ENCODE results near the gene RBM22.
A peak's percentile ranks its signal among the peaks of the same experiment; 100 is the strongest.

RBM22 gene

GRCh38 chr5:150659360-150660107 lies 41.3 kb downstream of the RBM22 start:
- TF ChIP-seq CTCF (conservative IDR thresholded peaks at IDR 0.05; ENCODE audit: control insufficient read depth, insufficient read depth, low read depth, low read length): no peak
- H3K4me3 ChIP-seq (ENCODE audit: control insufficient read depth, low read depth, low read length): no peak overlapping the region
- no peak for DNase-seq (ENCODE audit: low read depth)

- no peak for TF ChIP-seq CTCF (conservative IDR thresholded peaks at IDR 0.05; ENCODE audit: control insufficient read depth, insufficient read depth, low read depth, low read length)
- DNase-seq (ENCODE audit: low read depth): no peak
- no peak overlapping the region for H3K4me3 ChIP-seq (ENCODE audit: control insufficient read depth, low read depth, low read length)
Measured at GRCh38 chr5:150658699-150659265, 42.1 kb downstream of the RBM22 start.

GRCh38 chr5:150658121-150658520 lies 42.7 kb downstream of the RBM22 start:
- no peak for DNase-seq (ENCODE audit: low read depth)
- no peak for TF ChIP-seq CTCF (conservative IDR thresholded peaks at IDR 0.05; ENCODE audit: control insufficient read depth, insufficient read depth, low read depth, low read length)
- H3K4me3 ChIP-seq (ENCODE audit: control insufficient read depth, low read depth, low read length): no peak overlapping the region

GRCh38 chr5:150656191-150657132 lies 44.4 kb downstream of the RBM22 start:
- peak; percentile 36 for TF ChIP-seq CTCF (conservative IDR thresholded peaks at IDR 0.05; ENCODE audit: control insufficient read depth, insufficient read depth, low read depth, low read length)
- DNase-seq (ENCODE audit: low read depth): peak; percentile 38
- H3K4me3 ChIP-seq (ENCODE audit: control insufficient read depth, low read depth, low read length): peak overlapping the region; percentile 49

GRCh38 chr5:150655221-150655620 lies 45.6 kb downstream of the RBM22 start:
- no peak overlapping the region for H3K4me3 ChIP-seq (ENCODE audit: control insufficient read depth, low read depth, low read length)
- DNase-seq (ENCODE audit: low read depth): no peak
- TF ChIP-seq CTCF (conservative IDR thresholded peaks at IDR 0.05; ENCODE audit: control insufficient read depth, insufficient read depth, low read depth, low read length): no peak

- no peak for TF ChIP-seq CTCF (conservative IDR thresholded peaks at IDR 0.05; ENCODE audit: control insufficient read depth, insufficient read depth, low read depth, low read length)
- DNase-seq (ENCODE audit: low read depth): no peak
- H3K4me3 ChIP-seq (ENCODE audit: control insufficient read depth, low read depth, low read length): no peak overlapping the region
Measured at GRCh38 chr5:150653762-150654556, 46.9 kb downstream of the RBM22 start.
